GM12874 (cell line): ENCODE data around the gene LIPM.

ENCODE experiments used
- TF ChIP-seq, protein P1 (sequence below): IDR thresholded peaks from 2 replicates; pipeline ENCODE4 v1.5.1; 2011; ENCODE audit warnings: low read depth, mild to moderate bottlenecking, control low read depth, low read length, moderate library complexity; ENCODE audit not compliant: insufficient read depth

Gene LIPM

DNA sequence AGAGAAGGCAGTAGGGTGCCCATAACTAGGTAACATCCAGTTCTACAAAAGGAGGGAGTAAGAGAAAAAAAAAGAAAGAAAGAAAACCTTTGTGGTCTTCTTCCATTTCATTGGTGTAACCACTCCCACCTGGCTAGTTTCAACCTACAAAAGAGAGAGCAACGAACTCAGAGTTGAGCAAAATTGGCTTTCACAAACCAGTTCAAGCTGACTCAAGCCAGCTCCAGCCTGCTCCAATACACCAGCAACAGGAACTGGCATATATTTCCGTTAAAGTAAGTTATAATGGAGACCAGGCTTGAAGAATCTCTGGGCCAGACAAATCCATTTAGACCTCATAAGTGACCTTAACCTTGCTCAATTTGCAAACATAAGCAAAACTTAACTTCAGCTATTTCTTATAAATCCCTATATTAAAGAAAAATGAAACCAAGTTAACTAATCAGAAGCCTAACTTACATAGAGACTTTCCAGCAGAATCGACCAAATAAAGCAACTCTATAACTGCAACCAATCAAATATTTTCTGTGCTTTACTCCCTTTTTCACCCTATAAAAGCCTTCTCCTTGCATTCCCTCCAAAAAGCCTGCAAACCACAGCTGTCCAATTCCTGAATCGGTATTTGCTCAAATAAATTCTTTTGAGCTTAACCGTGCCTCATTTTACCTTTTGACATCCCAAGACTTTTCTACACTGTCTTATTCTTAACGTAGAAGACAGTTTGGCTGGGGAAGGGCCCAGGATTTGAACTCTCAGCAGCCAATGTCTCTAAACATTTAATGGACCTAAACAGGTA, 39.0 kb downstream of the LIPM start:
- TF ChIP-seq, protein P1, sequence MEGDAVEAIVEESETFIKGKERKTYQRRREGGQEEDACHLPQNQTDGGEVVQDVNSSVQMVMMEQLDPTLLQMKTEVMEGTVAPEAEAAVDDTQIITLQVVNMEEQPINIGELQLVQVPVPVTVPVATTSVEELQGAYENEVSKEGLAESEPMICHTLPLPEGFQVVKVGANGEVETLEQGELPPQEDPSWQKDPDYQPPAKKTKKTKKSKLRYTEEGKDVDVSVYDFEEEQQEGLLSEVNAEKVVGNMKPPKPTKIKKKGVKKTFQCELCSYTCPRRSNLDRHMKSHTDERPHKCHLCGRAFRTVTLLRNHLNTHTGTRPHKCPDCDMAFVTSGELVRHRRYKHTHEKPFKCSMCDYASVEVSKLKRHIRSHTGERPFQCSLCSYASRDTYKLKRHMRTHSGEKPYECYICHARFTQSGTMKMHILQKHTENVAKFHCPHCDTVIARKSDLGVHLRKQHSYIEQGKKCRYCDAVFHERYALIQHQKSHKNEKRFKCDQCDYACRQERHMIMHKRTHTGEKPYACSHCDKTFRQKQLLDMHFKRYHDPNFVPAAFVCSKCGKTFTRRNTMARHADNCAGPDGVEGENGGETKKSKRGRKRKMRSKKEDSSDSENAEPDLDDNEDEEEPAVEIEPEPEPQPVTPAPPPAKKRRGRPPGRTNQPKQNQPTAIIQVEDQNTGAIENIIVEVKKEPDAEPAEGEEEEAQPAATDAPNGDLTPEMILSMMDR: no peak

DNA sequence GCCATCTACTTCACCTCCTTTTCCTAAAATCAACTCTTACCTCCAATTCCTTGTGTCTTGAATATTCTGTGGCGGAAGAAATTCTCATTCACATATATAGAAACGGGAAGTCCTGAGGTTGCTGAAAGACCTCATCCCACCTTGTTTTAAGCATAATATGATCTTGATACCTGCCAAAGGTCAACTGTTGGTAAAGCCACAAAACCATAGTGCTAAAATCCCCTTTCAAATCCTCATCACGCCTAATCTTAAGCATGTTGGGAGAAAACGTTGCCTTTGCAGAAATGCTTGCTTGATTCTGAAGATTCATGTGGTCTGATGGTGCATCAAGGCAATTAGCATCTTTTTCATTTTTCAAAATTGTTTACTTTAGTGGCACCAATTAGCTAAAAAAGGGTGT, 40.6 kb downstream of the LIPM start:
- TF ChIP-seq, protein P1: no peak

DNA sequence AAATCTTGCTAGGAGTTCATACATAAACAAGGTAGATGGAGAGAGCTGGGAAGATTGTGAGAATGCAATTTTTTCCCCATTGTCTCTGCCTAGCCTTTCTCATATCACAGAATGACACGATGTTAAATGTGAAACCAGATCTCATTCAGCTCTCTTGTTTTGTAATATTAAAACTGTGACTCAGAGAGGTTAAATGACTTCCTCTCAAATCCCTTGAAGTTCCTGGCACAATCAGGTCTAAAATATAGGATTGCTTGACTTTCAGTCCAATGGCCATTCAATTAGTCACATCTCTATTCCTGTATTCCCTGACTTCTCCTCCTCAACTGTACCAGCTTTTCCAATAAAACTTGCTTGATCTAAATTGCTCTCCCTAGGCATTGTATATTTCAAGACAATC, 46.0 kb downstream of the LIPM start:
- TF ChIP-seq, protein P1: no peak

DNA sequence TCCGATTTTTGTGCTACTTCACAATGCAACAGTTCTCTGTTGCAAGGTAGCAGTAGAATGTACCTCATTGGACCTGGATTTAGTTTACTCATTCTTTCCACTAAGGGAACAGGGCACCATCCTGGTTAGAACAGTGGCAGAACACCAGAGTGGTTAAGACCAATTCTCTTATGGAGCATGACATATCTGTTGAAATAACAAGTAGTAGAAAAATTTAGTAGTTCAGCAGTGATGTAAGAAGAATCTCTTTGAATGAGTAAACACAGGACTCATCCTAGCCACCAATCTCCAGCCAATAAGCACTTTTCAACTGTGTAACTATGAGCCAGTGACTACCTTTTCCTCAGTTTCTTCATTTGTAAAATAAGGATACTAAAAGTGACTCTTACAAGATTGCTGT, 46.7 kb downstream of the LIPM start:
- TF ChIP-seq, protein P1: no peak

DNA sequence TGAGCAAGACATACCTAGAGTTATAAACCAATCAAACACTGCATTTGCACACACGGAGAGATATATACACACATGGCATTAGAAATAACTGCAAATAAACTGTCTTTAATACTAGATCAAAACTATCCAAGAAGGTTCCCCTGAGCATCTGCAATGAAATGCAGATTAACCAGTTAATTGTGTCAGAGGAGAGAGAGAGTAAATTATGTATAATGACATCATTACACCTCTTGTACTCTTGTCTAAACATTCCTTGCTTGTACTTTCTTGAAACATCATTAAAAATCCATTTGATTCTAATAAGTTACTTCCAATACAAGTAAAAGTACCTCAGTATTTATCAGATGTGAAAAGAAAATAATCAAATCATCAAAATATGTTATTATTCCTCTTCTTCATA, 48.2 kb downstream of the LIPM start:
- TF ChIP-seq, protein P1: no peak

DNA sequence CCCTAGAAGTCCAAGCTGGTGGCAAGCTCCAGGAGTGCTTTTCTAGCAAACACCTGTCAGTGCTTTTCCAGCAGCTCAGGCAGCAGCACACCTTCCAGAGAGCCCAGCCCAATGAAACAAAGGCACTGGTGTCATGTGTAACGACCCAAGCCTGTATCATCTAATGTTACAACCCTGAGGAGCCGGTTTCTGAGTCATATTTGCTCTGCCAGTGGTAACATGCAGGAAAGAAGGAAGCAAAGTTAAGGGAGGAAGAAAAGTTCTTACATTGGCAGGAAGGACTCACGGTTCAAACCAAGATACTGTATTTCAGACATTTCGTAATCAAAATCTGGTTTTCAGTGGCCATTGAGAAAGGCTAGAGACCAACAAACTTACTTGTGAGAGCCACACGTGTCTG, 49.2 kb downstream of the LIPM start, which contains the start of gene ANKRD22:
TSS of gene ANKRD22 (minus strand) at position 139 of the 400 bp plus-strand sequence. CDS start 237 bp downstream, outside the sequence.
- TF ChIP-seq, protein P1: no peak

DNA sequence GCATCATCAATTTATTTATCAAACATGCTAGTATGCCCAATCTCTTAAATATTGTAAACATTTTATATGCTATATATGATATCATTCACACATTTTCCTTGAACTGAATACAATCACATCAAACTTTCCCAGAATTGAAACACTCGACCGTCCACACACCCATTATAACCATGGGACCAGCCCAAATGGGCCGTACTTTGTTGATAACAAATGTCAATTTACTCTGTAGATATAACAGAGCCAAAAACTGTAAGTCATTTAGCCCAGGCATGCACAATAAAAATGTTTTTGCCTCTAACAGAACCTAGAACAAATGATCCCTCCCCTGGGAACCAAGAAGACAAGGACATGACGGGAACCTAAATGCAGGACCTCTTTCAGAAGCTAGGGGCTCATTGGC, 49.8 kb downstream of the LIPM start:
- TF ChIP-seq, protein P1: no peak
